GM12801 (cell line): ENCODE measurements around the gene RTN4.

Experiments used
- TF ChIP-seq, protein P1 (sequence below): IDR thresholded peaks from one replicate; pipeline ENCODE4 v1.5.1; 2011; ENCODE audit warnings: control low read depth; ENCODE audit not compliant: insufficient read length; ENCODE audit errors: extremely low read depth

Gene RTN4

DNA sequence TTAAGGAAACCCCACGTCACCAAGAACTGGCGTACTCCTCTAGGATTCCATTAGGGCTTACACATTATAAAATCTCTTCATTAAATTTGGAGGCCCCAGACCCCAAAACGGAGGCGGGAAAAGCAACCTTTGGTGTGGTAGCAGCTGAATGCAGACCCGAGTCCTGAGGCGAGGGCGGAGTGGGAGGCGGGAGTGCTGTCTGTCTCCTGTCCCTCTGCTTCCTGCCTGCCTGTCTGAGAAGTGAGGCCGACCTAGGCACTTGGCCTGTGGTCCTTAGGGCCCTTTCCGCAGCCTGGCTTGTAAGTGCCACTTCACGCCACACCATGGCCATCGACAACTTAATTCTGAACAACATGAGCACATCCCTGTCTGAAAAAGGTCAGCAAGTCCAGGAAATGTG lies 102.1 kb downstream of the RTN4 start:
- TF ChIP-seq, protein P1, sequence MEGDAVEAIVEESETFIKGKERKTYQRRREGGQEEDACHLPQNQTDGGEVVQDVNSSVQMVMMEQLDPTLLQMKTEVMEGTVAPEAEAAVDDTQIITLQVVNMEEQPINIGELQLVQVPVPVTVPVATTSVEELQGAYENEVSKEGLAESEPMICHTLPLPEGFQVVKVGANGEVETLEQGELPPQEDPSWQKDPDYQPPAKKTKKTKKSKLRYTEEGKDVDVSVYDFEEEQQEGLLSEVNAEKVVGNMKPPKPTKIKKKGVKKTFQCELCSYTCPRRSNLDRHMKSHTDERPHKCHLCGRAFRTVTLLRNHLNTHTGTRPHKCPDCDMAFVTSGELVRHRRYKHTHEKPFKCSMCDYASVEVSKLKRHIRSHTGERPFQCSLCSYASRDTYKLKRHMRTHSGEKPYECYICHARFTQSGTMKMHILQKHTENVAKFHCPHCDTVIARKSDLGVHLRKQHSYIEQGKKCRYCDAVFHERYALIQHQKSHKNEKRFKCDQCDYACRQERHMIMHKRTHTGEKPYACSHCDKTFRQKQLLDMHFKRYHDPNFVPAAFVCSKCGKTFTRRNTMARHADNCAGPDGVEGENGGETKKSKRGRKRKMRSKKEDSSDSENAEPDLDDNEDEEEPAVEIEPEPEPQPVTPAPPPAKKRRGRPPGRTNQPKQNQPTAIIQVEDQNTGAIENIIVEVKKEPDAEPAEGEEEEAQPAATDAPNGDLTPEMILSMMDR: no peak

DNA sequence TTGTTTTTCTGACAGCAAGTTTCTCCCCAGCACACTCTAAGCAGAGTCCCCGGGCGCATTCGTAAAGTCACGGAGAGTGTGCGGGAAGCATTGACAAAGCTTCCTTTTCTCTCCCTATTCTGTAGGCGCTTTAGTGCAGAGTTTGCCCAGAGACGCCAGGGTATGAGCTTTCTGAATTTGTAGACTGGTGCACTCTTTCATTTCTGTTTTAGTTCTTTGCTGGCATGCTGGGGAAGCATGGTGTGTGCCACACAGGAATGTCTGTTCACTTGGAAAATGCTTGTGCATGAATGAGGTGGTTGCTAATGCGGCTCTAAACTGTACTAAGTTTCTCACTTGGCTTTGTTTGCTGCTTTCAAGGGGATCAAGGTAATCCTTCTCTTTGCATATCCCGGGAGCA lies 102.6 kb downstream of the RTN4 start:
- TF ChIP-seq, protein P1: no peak

DNA sequence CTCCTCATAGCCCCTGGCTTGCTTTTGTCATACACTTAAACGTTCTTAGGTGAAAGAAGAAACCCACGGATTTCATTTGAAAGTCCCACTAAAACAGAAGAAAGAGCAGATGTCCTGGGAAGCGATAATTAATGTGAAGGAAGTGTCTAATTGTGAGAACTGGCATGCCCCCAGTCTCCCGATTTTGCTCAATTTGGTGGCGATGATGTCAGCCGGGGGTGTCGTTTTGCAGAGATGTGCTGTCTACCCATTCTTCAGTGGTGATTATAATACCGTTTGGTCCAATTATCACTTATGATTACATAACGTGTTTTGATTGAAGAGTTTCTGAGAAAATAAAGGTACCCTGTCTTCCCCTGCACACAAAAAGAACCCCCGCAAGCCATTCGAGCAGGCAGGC lies 103.1 kb downstream of the RTN4 start:
- TF ChIP-seq, protein P1: no peak

DNA sequence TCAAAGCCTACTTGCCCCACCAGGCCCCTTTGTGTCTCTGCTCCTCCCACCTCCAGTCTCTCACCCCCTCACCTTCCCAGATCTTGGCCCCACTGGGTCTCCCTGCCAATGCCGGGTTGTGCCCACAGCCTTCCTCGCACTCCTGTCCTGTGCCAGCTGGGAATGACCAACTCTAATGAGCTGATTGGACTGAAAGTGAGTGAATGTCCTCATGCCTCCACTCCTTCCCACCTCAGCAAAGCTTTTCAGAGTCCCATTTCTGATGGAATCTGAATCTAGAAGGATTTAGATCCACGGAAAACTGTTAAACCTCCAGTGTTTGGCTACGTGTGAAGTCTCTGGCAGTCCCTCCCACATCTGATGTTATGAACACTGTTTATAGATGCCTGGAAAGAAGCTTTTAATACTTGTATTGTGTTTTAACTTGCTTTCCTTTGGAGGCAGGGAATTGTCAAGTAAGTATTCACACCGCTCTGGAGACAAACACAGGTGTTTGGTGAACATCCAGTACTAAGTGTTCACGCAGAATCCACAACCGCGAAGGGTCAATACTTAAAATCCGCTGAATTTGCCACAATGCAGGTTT lies 103.9 kb downstream of the RTN4 start:
- TF ChIP-seq, protein P1: no peak

DNA sequence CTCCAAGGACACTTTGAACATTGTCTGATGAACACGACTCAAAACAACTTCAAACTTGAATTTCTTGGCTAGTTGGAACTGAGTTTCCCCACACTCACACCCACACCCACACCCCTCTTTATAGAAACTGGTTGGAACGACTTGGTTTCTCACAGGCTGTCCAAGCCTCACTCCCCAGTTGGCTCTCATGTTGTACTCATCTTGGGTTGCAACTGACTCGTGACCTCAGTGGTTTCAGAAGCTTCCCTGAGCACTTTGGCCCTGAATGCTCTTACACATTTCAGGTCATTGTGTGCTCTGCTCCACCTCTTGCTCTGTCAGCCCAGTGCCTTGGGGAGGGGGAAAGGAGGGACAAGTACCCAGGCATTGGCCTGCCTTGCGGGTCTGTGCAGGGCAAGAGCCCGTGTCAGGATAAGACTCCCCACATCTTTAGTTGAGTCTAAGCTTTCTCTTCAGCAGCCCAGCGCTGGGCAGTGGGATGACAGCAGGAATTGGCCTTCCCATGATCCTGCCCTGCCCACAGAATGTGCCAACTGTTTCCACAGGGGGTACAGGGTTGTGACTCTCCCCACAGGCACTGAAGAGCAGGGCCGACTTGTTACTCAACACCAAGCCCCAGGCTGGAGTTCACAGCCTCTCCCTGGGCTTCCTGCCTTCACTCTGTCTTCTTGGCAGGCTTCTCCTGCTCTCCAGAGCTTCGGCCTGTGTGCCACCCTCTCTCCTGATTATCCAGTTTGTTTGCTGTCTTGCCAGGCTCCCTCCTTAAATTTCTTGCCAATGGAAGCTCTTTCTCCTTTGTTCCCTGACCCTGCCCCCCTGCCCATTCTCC lies 104.6 kb downstream of the RTN4 start:
- TF ChIP-seq, protein P1: no peak

DNA sequence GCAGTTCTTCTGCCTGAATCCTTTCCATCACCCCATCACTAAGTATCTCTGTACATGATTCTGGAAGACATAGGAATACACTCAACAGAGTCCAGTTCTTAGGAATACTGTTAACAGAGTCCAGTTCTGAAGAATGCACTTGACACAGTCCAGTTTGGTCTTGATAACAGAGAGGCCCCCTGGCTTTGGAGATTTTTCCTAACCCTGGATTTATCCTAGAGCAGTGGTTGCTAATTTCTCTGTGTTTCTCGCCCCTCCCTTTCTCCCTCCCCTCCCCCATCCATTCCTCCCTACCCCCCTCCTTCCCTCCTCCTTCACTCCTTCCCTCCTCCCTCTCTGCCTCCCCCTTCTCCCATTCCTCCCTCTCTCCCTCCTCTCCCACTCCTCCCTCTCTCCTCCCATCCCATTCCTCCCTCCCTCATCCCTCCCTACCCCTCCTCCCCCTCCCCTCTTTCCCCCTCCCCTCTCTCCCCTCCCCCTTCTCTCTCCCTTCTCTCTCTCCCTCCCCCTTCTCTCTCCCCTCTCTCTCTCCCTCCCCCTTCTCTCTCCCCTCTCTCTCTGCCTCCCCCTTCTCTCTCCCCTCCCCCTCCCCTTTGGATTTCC lies 105.4 kb downstream of the RTN4 start:
- TF ChIP-seq, protein P1: no peak

DNA sequence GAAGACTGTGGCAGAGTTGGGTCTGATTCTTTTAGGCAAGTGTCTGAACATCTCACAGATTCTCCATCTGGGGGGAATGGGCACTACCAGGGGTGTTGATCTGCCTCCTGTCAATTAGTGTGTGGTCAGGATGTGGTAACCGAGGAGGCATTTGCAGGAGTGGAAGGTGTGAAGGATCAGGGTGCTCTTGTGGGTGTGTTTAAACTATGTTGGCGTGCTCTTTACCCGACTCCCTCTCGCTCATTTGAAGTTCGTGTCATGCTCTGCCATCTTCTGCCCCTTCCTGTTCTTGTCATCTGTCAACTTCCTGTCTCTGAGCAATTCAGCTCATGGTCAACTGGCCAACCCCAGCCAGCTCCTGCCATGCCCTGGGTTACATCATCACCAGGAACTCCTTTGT lies 107.9 kb downstream of the RTN4 start:
- TF ChIP-seq, protein P1: no peak
